GM18505 (cell line): ENCODE data around the gene GOLGA6L26.
"Not testable (repeated sequence)": the region's sequence is repeated elsewhere in the genome, so short reads cannot be mapped to it uniquely, and the experiment has no call there.

Experiments used
- ATAC-seq: cut with Tn5 transposase; IDR thresholded peaks from one replicate; pipeline ENCODE4 v1.9.1; 2021; ENCODE audit not compliant: unreplicated experiment
- POLR2A ChIP-seq: IDR thresholded peaks from 4 replicates; pipeline ENCODE4 v1.6.1; 2011; ENCODE audit warnings: borderline replicate concordance; ENCODE audit not compliant: insufficient read depth, insufficient read length; ENCODE audit errors: extremely low read depth

The GOLGA6L26 gene, protein sequence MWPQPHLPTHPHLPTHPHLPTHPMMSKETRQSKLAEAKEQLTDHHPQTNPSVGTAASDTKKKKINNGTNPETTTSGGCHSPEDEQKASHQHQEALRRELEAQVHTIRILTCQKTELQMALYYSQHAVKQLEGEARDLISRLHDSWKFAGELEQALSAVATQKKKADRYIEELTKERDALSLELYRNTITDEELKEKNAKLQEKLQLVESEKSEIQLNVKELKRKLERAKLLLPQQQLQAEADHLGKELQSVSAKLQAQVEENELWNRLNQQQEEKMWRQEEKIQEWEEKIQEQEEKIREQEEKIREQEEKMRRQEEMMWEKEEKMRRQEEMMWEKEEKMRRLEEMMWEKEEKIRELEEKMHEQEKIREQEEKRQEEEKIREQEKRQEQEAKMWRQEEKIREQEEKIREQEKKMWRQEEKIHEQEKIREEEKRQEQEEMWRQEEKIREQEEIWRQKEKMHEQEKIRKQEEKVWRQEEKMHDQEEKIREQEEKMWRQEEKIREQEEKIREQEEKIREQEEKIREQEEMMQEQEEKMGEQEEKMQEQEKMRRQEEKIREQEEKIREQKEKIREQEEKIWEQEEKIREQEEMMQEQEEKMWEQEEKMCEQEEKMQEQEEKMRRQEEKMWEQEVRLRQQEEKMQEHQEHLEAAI

DNA sequence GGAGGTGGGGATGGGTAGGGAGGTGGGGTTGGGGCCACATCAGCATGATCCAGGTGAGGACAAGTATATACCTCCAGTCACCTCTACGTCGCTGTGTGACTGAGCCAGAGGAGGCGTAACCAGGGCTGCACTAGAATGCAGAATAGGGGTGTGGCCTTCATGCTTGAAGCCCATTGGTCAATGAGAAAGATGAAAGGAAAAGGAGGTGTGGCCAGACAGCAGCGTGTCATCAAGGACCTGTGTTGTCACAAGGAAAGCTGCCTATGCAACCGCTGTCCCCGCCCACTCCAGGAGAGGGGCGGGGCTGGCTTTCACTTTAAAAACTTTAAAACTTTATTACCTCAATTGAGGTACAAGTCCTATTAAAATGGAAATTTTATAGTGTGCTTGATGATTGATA, at the start of gene GOLGA6L26:
Gene GOLGA6L26 (minus strand): TSS at position 101 of the 400 bp plus-strand sequence. CDS start 61 bp downstream, at position 40.
- not testable (repeated sequence) for ATAC-seq

DNA sequence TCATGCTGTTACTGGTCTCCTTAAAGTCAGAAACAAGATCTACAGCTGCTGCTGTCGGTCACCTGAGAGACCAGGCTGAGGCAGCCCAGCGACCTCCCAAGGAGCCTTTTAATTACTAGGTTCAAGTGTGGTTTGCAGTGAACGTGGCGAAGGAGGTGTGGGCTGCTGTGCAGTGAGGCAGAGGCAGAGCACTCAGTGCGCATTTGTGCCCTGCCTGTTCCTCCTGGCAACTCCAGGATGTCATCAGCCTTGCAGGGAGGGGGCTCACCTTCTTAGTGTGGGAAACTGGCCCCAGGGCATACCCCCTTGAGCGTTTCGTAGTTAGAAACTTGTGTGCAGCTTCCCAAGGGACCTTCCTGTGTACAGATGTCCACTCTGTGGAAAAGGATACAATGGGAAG, 47.2 kb upstream of the GOLGA6L26 start:
- not testable (repeated sequence) for ATAC-seq

DNA sequence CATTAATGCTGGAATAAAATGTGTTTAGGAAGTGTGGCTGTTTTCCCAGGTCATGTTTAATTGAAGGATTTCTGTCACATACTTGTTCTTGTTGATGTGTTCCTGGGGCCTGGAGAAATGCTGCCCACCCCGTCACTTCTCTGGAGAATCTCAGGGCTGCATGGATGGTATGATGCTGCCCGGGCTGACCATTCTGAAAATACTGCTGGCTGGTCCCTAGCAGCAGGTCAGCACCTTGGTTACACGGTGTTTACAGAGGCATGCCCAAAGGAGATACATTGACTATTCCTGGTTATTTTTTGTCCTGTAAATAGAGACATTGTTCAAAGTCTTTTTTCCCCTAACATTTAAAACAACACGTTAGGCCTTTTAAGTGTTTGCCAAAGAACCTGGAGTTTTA, 46.7 kb upstream of the GOLGA6L26 start:
- not testable (repeated sequence) for ATAC-seq

DNA sequence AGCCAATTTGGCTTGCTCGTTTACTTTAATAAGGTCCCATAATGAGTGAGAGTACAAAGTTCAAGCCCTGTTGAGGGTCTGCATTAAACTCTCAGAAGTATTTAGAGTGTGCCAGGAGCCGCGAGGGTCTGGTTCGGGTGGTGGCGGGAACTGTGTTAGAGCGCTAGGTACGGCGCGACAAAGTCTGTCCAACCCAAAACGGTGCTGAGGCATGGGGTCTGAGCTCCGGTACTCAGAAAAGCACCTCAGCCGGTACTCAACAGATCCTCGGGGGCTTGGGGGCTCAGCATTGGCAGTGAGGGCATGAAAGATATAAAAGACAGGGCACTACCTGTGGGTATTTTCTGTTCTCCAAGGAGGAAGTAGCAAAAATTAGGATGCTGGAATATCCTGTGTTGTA, 45.0 kb upstream of the GOLGA6L26 start:
- ATAC-seq: not testable (repeated sequence)

- ATAC-seq: not testable (repeated sequence)
These were observed 40.2 kb upstream of the GOLGA6L26 start for GRCh38 chr15:23374226-23374625.

GRCh38 chr15:23372891-23373600, 39.0 kb upstream of the GOLGA6L26 start:
- ATAC-seq: not testable (repeated sequence)

- ATAC-seq: no peak
- no peak for TF ChIP-seq POLR2A
These were observed 38.3 kb upstream of the GOLGA6L26 start for GRCh38 chr15:23372284-23372683.

- not testable (repeated sequence) for ATAC-seq
These were observed 37.9 kb upstream of the GOLGA6L26 start for GRCh38 chr15:23371868-23372267.

GRCh38 chr15:23371134-23371533, 37.1 kb upstream of the GOLGA6L26 start:
- not testable (repeated sequence) for ATAC-seq

DNA sequence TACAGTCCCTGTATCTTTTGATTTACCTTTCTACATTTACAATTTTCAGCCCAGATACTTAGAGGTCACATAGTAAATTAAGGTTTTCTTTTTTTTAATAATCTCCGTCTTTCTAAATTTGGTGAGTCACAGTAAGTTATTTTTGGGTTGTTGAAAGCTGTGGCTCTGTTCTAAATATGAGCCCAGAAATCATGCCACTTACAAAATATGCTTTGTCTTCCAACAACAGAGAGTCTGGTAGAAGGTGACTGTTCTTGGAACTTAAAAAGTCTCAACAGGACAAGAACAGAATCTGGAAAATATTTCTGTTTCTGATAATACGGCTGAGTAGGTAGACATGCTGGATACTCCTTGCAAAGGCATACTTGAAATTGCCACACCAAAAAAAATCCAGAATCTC, 36.6 kb upstream of the GOLGA6L26 start:
- no peak for TF ChIP-seq POLR2A
- ATAC-seq: no peak

DNA sequence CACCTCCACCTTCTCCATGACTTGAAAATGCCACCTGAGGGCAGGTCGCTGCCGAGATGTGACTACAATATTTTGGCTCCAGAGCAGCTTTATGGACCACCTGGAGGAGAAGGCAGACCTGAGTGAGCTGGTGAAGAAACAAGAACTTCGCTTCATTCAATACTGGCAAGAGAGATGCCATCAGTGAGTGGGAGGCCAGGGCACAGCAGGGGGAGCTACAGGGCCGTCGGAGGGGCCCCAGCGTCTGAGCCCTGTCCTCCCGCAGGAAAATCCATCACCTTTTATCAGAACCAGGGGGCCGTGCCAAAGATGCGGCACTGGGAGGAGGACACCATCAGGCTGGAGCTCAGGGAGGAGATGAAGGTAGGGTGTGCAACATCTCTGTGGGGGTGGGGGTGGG, 30.3 kb upstream of the GOLGA6L26 start:
- ATAC-seq: not testable (repeated sequence)

DNA sequence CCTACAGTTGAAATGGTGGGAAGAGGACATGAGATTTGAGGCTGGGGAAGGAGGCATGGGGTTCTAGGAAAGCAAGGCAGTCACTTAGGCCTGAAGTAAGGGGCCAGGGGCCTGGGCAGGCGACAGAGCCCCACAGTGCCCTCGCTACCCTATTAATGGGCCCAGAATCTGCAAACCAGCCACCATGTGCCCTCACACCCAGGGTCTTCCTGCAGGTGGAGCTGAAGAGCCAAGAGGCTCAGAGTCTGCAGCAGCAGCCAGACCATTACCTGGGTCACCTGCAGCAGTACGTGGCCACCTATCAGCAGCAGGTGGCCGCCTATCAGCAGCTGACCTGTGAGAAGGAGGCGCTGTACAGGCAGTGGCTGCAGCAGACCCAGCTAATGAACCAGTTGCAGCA, 28.6 kb upstream of the GOLGA6L26 start:
- ATAC-seq: not testable (repeated sequence)

DNA sequence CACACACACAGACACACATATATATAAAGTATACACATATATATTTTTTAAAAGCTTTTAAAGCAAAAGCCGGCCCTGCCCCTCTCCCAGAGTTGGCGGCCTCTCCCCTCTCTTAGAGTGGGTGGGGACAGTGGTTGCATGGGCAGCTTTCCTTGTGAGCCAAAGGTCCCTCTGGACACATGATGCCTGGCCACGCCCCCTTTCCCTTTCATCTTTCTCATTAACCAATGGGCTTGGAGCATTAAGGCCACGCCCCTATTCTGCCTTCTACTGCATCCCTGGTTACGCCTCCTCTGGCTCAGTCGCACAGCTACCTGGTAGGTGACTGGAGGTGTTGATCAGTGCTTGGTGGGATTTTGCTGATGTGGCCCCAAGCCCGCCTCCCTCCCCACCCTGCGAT, 20.5 kb upstream of the GOLGA6L26 start, which contains the start of gene GOLGA8S:
Gene GOLGA8S (plus strand): TSS at position 301 of the 400 bp plus-strand sequence. CDS start 62 bp downstream, at position 363.
- not testable (repeated sequence) for ATAC-seq

DNA sequence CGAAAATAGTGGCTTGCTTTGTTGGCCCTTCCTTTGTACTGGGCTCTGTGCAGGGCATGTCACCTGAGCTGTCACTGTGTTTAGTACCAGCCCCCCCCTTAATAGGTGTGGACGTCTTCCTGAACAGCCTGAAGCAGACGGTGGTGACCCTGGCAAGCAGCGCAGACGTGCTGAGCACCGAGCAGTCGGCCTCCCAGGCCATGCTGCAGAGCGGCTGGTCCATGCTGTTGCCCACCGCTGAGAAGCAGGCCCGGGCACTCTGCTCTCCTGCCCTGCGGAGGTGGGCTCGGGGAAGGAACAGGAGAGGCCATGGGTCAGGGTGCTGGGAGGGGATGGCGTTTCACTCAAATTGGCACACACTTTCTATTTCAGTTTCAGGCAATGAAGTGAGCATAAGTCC, 22.8 kb downstream of the GOLGA6L26 start:
- ATAC-seq: not testable (repeated sequence)

- ATAC-seq: not testable (repeated sequence)
These were observed 28.1 kb downstream of the GOLGA6L26 start for GRCh38 chr15:23305921-23306320.

DNA sequence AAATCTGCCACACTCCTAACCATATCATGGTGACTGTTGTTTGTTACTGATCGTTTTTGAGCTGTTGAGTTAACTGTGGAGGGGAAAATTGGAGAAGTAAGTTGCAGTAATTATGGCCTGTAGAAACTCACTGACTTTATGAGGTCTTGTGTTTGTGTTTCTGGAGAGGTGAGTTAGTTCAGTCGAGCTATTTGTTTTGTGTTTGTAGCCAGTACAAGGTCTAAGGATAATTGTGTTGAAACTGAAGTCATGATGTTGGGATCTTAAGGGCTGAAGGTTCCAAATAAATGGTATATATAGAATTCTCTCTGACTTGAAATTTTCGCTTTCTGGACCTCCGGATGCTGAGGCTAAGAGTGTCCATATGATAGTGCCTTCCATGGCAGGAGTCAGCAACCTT, 29.2 kb downstream of the GOLGA6L26 start:
- not testable (repeated sequence) for ATAC-seq

- ATAC-seq: not testable (repeated sequence)
These were observed 29.7 kb downstream of the GOLGA6L26 start for GRCh38 chr15:23304267-23304666.

DNA sequence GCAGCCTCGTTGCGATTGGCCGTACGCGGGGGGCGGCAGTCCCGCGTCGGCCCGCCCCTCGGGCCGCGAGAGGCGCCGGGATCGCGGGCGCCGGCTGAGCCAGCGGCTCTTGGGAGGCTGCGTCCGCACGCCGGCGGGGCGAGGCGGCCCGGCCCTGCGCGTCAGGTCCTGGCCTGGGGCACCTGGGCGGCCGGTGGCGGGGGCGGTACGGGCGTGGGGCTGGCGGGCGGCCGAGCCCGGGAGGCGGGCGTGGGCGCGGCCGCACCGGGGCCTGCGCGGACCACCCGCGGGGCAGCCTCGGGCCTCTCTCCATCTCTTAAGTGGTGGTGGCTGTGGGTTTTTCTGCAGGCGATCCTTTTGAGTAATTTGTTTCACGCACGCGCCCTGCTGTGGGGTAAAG, 30.3 kb downstream of the GOLGA6L26 start:
- ATAC-seq: not testable (repeated sequence)

DNA sequence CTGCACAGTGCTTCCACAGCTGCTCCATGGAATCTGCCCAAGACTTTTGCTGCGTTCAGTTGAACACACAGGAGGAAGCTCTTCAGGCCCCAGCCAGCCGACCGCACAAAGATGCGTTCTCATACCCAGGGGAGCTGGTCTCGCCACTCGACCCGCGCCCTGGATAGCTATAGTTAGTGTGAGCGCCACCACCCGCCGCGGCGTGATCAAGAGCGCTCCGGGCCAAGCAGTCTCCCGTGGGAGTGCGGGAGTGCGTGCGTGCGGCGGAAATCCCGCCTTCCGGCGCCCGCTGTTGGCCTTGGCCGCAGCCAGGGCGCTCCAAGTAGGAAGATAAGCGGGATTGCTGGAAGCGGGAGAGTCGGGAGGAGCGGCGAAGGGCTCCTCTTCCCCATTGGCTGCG, 30.8 kb downstream of the GOLGA6L26 start:
- not testable (repeated sequence) for ATAC-seq
